Activated CD8-positive, alpha-beta memory T cell treated with anti-CD3 and anti-CD28 coated beads for 24 hours (primary cell): ENCODE data around the gene NSMCE1.
A peak's percentile ranks its signal among the peaks of the same experiment; 100 is the strongest.

Experiments used
- DNase-seq: peaks from one replicate; pipeline ENCODE4 v3.0.0-alpha.2; 2020

Gene NSMCE1

DNA sequence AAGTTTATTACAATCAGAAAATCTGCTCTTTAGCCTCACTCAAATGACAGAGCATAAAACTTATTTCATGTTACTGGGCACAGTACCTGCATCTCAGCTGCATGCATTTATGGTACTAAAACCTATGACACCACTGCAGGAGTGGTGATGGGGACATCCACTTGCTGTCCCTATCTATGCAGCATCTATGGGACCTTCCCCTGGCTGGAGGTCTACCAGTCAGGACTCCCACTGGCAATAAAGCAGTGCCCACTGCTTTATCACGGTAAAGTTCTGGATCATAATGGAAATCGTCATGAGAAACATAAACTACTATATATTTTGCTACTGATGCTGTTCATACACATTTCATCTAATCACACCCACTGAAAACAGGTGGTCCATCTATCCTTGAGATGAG lies 26.2 kb downstream of the NSMCE1 start:
- DNase-seq: peak; percentile 48

GRCh38 chr16:27241658-27242057 lies 26.9 kb downstream of the NSMCE1 start:
- no peak for DNase-seq

DNA sequence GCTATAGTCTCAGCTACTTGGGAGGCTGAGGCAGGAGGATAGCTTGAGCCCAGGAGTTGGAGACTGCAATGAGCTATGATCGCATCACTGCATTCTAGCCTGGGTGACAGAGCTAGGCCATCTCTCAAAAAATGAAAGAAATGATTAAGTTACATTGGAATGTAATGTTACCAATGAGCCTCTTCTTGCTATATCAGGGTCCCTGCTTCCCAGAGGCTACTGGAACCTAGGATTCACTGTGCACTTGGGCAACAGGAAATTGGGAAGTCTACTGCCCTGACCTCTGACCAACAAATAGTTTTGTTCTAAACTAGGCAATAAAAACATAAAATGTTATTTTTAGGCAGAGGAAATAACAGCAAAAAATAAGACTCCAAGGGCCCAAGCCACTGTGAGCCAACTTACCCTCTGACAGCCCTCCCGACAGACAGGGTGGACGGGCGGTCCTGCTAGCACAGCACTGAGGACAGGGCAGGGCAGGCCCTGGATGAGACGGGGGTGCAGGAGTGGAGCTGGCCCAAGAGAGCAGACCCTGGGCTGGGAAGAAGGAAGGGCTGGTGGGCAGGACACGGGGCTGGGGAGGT lies 27.5 kb downstream of the NSMCE1 start:
- peak; percentile 51 for DNase-seq

GRCh38 chr16:27239906-27240655 lies 28.5 kb downstream of the NSMCE1 start:
- peak; percentile 54 for DNase-seq

DNA sequence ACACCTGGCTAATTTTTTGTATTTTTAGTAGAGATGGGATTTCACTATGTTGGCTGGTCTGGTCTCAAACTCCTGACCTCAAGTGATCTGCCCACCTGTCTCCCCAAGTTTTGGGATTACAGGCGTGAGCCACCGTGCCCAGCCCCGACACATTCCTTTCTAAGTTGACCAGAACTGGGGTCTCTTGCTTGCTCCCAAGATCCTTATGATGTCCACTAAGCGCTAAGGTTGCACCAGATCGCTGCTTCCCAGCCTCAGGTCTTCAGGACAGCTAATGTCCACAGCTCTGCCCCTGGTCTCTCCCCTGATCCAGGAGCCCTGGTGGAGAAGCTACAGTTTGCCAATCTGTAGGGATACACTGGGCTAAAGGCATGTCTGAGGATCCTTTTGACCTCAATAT lies 29.5 kb downstream of the NSMCE1 start:
- peak; percentile 53 for DNase-seq

DNA sequence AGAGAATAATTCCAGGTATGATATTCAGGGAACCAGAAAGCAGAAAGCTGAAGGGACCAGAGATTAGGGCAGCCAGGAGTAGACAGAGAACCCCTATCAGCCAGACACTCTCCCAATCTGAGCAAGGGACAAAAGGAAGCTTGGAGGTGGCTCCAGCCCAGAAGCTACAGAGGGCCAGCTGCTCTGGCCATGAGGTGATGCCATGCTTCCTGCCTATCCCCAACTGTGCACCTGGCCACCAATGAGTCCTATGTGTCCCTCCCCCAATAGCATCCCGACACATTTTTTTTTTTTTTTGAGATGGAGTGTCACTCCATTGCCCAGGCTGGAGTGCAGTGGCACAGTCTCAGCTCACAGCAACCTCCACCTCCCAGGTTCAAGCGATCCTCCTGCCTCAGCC lies 30.0 kb downstream of the NSMCE1 start:
- DNase-seq: no peak

- no peak for DNase-seq
Observed at GRCh38 chr16:27238016-27238587, 30.5 kb downstream of the NSMCE1 start.

DNA sequence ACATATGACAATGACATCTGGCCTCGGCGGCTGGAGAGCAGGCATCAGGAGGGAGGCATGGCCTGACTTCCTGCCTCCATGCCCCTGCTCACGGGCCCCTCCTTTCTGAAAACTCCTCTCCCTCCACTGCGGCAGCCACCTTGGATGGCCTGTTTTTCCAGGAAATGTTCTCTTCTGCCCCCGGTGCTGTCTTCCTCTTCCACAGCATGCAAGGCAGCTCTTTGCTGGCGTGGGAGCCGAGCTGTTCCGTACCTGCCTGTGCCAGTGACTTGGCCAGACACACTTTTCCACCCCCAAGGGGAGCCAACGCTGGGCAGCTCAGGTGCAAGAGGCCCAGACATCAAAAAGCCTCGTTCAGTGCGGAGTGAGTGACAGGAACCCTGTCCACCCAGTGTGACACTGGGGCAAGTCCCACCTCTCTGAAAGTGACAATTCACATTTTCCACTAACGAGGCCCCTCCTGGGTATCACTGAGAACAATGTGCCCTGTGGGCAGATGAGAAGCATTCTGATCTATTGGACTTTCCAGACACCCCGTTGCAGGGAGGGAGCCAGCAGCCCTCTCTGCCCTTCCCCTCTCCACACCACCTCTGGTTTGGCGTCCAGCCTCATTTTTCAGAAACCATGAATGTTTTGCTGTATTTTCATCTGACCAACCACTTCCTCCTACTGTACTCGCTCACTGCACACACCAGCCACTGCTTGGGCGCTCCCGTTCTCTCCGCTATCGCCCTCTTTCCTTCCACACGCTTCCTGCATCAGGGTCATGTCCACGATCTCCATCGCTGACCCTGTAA lies 31.2 kb downstream of the NSMCE1 start:
- DNase-seq: peak; percentile 92

DNA sequence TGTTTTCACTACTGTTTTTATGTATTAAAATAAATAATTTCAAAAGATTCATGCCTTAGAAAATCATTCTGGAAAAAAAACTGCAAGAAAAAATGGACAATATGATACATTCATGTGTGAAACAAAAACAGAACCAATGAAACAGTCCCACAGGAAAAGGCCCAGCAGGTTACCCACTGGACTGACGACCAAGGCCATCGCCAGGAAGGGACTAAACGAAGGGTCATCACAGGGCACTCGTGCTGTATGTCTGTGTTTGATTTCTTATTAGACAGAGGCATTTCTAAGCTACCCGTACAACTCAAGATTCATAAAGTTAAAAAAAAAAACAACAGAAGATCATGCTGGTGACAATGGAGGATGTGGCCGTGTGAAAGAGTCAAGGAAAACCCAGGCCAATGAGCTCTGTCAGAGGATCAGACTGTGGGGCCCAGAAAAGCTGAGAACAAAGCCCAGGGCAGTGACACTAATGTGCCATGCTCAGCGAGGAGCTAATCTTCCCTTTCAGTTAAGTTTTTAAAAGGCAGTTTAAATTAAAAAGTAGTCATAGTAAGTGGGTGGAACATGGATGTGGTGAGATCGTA lies 31.8 kb downstream of the NSMCE1 start:
- DNase-seq: no peak

DNA sequence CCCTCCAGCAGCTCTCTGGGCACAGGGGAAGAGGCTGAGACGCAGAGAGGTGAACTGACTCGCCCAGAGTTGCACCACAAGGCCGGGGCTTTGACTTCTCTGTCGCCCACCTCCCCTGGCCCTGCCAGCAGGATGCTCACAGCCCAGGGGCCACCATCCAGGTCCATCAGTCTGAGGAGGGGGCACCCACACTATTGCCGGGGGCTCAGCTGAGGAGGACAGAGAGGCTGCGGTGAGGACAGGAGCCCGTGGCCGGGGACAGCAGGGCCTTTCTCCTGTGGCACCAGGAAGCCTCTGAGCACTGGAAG lies 32.7 kb downstream of the NSMCE1 start:
- DNase-seq: no peak

- peak; percentile 87 for DNase-seq
Observed at GRCh38 chr16:27235055-27235937, 33.3 kb downstream of the NSMCE1 start.

- no peak for DNase-seq
Observed at GRCh38 chr16:27234603-27235002, 34.0 kb downstream of the NSMCE1 start.

- DNase-seq: no peak
Observed at GRCh38 chr16:27234171-27234570, 34.4 kb downstream of the NSMCE1 start.

DNA sequence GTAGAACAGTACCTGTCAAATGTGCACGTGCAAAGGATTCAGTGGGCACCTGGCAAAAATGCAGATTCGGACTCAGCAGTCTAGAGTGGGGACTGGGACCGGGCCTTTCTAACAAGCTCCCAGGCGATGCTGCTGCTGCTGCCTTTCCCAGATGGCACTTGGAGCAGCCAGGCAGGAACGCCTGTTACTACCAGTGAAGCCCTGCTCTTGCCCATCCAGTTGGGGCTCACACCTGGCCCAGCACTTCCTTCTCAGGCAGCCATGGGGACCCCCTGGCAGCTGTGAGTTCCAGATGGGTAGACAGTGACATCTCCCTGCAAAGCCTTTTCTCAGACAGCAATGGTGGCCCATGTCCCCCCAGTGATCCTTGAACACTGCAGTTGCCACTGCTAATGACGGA lies 34.8 kb downstream of the NSMCE1 start:
- DNase-seq: no peak

DNA sequence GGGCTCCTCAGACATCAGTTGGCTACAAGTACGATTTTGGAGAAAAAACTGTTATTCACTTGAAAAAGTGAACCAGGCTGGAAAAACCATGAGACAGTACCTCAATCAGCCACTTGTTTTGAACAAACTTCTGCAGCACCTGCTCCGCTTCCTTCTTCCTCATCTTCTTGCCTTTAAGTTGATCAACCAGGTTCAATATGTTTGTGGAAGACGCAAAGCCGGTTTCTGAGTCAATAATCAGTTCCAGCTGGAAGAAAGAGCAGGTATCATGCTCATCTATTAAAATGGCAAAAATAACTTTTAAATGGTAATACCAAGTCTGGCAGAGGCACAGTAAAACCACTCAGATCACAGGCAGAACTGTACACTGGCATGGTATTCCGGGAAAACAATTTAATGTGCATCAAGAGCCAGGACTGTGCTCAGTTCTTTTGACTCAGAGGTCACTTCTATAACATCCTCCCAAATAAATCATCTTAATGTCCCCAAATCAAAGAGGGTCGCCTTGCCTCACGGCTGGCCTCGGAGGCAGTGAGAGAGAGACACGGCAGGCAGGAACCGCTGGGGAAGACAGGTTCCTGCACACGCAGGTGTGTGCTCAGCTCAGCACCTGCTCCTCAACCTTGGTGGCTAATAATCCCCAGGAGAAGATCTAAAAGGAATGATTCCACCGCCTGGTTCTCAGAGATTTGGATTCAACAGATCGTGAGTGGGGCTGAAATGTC lies 35.5 kb downstream of the NSMCE1 start:
- DNase-seq: no peak

DNA sequence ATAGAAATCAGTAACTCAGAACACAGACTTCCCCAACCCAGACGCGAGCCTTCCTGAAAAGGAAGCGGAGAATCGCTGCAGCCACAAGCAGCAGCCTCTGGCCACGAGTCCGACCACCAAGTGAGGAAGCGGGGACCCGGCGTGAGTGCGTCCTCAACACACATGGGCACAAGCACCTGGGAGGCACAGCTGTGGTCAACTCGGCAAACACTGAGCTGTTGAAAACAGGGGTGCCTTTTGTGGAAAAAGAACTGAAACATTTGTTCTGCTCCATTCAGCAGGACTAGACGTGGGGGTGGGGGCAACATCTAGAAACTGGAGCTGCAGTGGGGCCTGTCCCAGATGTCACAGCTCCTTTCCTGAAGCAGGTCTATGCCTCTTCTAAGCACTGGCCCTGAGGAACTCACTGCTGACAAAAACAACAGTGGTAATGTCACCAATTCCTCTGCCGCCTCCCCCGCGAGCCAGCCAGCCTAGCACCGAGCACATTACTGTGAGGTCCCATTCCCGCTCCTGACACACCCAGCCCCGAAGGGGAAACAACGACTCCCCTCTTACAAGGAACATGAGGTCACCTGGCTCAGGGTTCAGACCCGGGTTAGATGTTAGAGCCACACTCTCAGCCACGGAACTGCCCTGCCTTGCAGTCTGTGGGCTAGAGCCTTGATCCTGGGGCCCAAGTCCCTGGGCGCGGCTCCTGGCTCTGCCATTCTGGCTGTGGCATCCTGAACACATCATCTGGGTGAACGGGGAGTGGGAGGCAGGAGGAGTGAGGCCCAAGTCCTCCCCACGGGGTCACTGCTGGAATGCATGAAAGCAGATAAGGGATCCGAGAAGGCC lies 36.3 kb downstream of the NSMCE1 start:
- DNase-seq: peak; percentile 78

DNA sequence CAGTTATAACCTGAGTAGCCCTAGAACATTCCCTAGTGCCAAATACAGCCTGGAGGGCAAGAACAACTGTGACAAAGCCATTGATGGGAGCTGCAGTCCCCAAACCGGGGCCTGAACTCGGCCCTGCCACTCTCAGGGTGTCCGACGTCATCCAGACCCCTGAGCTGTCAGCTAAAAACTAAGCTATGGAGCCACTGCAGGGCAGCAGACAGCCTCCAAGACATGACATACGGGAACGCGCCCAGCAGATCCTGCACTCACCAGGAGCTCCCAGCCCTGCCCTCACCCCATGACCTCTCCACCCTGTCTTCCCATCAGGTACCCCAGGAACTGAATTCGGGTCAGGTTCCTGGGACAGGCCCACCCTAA lies 36.9 kb downstream of the NSMCE1 start:
- DNase-seq: no peak

DNA sequence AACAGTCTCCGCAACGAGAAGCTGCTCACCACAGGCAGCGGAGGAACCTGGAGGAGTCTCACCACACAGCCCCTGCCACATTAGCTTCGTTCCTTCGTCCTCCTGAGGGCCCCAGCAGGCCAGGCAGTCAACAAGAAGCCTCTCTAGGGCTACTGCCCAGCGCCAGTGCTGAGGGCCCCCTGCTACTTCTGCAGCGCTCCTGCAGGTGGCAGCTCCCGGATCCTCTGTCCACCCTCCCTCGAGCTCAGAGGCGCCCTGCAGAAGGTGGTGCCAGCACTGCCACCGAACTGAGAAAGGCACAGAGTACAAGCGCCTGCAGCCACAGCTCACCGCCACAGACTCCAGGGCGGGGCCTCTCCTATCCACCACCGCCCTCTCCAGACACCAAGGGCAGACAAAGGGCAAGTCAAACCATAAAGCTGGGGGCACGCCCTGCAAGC lies 38.0 kb downstream of the NSMCE1 start:
- DNase-seq: peak; percentile 84

GRCh38 chr16:27229891-27230470 lies 38.6 kb downstream of the NSMCE1 start:
- no peak for DNase-seq
